HCT116 (cell line): ENCODE measurements around the gene TRAF3. TPM values are rescaled to one million over a fixed set of nuclear protein-coding genes. Genes with fewer than 3 reads are reported as not detected.

Experiments
- ATAC-seq: fragments of 200-7000 bp; cut with Tn5 transposase; 2 replicates; pipeline ENCODE4 v1.9.1; 2020; ENCODE audit warnings: mild to moderate bottlenecking, moderate library complexity
- BruUV-seq: library from RNA; stranded (reverse); fragments of 400-500 nt; replicated peaks from 2 replicates; lab custom pipeline; 2021; lab: Mats Ljungman, UMichigan
- CTCF ChIA-PET: fragments of 300-600 bp; sonication (Branson Sonifier 250); formaldehyde crosslinking; loops from one replicate; lab custom pipeline; 2021; ENCODE audit warnings: antibody characterized with exemption; lab: Charles Lee
- POLR2A ChIA-PET: fragments of 300-600, 350-600 bp; sonication (Branson Sonifier 250); formaldehyde crosslinking; loops from one replicate; lab custom pipeline; 2021; ENCODE audit warnings: antibody characterized with exemption; lab: Charles Lee
- RAD21 ChIA-PET, 2 experiments: fragments of 300-600 bp; sonication (Branson Sonifier 250); formaldehyde crosslinking; loops; one replicate each; lab custom pipeline; 2023; ENCODE audit warnings: low total read pairs in 2 of 2; ENCODE audit not compliant: uncharacterized antibody in 2 of 2, unreplicated experiment in 2 of 2, low non-redundant PET in 1 of 2; lab: Charles Lee
- DNase-seq: peaks from one replicate; pipeline ENCODE4 v3.0.0-alpha.2; 2010; ENCODE audit warnings: low read depth, low spot score
- H2AFZ ChIP-seq: fragments of 200-600 bp; shearing (Covaris generic), sonication (generic); 2 replicates; pipeline ENCODE4 v1.6.1; 2017; ENCODE audit warnings: low read depth, mixed run types, mixed read lengths, antibody characterized with exemption, low read length; ENCODE audit not compliant: poor library complexity, severe bottlenecking
- H3K27ac ChIP-seq: 2 replicates; pipeline ENCODE4 v1.5.1; 2012; ENCODE audit warnings: low read depth, low read length
- H3K27me3 ChIP-seq: fragments of 200-600 bp; sonication (generic); 2 replicates; pipeline ENCODE4 v1.6.1; 2016; ENCODE audit warnings: mixed run types, low read length, mixed read lengths; ENCODE audit not compliant: insufficient read depth
- H3K36me3 ChIP-seq, 2 experiments: fragments of 200-500 bp in 1 of 2; fragments of 200-600 bp in 1 of 2; sonication (Bioruptor generic) in 1 of 2; sonication (generic) in 1 of 2; 2 replicates each; pipeline versions ENCODE4 v1.5.1 to v1.6.1; 2014 to 2016; ENCODE audit warnings: low read length in 2 of 2, inconsistent platforms in 1 of 2, mixed read lengths in 1 of 2, mixed run types in 1 of 2; ENCODE audit not compliant: insufficient read depth in 2 of 2, control insufficient read depth in 1 of 2
- H3K4me1 ChIP-seq, 2 experiments: fragments of 200-600 bp in 1 of 2; sonication (generic) in 1 of 2; 2 replicates each; pipeline versions ENCODE4 v1.5.1 to v1.6.1; 2012 to 2017; ENCODE audit warnings: low read length in 2 of 2, inconsistent platforms in 1 of 2, mild to moderate bottlenecking in 1 of 2, mixed read lengths in 1 of 2, mixed run types in 1 of 2, moderate library complexity in 1 of 2; ENCODE audit not compliant: insufficient read depth in 2 of 2, control insufficient read depth in 1 of 2
- H3K4me2 ChIP-seq: fragments of 200-600 bp; sonication (generic); 2 replicates; pipeline ENCODE4 v1.6.1; 2017; ENCODE audit warnings: mixed run types, low read length, mixed read lengths
- H3K4me3 ChIP-seq, 2 experiments: fragments of 200-600 bp in 1 of 2; sonication (generic) in 1 of 2; replicated peaks in 1 of 2; 2 replicates each; pipeline ENCODE4 v1.5.1; 2011 to 2016; ENCODE audit warnings: low read length in 2 of 2, control low read depth in 1 of 2, low read depth in 1 of 2, mild to moderate bottlenecking in 1 of 2, mixed read lengths in 1 of 2, mixed run types in 1 of 2
- H3K79me2 ChIP-seq: fragments of 200-600 bp; sonication (generic); 2 replicates; pipeline ENCODE4 v1.6.1; 2017; ENCODE audit warnings: mild to moderate bottlenecking, mixed run types, low read length, moderate library complexity, mixed read lengths; ENCODE audit not compliant: insufficient read depth
- H3K9ac ChIP-seq: fragments of 200-600 bp; sonication (generic); 2 replicates; pipeline ENCODE4 v1.6.1; 2016; ENCODE audit warnings: low read length, mixed read lengths
- H3K9me2 ChIP-seq: fragments of 200-600 bp; sonication (generic), shearing (Covaris generic); 2 replicates; pipeline ENCODE4 v1.6.1; 2017; ENCODE audit warnings: mixed run types, mild to moderate bottlenecking, moderate library complexity; ENCODE audit not compliant: insufficient read depth
- H3K9me3 ChIP-seq, 2 experiments: fragments of 200-500 bp in 1 of 2; fragments of 200-600 bp in 1 of 2; sonication (Bioruptor generic) in 1 of 2; sonication (generic) in 1 of 2; 2 replicates each; pipeline ENCODE4 v1.6.1; 2014 to 2017; ENCODE audit warnings: low read length in 2 of 2, mixed read lengths in 2 of 2, inconsistent platforms in 1 of 2, low read depth in 1 of 2, mild to moderate bottlenecking in 1 of 2, mixed run types in 1 of 2, moderate library complexity in 1 of 2; ENCODE audit not compliant: control insufficient read depth in 1 of 2, insufficient read depth in 1 of 2
- H4K20me1 ChIP-seq: fragments of 200-600 bp; sonication (generic), shearing (Covaris generic); 2 replicates; pipeline ENCODE4 v1.6.1; 2017; ENCODE audit warnings: mixed run types, mild to moderate bottlenecking, moderate library complexity; ENCODE audit not compliant: insufficient read depth
- CBX3 ChIP-seq: IDR thresholded peaks from 2 replicates; pipeline ENCODE4 v1.6.1; 2012; ENCODE audit warnings: low read depth
- CEBPB ChIP-seq: IDR thresholded peaks from 2 replicates; pipeline ENCODE4 v1.6.1; 2012; ENCODE audit warnings: low read depth
- EGR1 ChIP-seq: IDR thresholded peaks from 2 replicates; pipeline ENCODE4 v1.6.1; 2012; ENCODE audit warnings: low read depth
- ELF1 ChIP-seq: IDR thresholded peaks from 2 replicates; pipeline ENCODE4 v1.6.1; 2012; ENCODE audit warnings: low read depth, borderline replicate concordance
- EZH2 ChIP-seq: fragments of 200-600 bp; sonication (generic); IDR thresholded peaks from 2 replicates; pipeline ENCODE4 v1.6.1; 2017; ENCODE audit warnings: antibody characterized with exemption, mixed run types
- EZH2phosphoT487 ChIP-seq: fragments of 200-600 bp; IDR thresholded peaks from 2 replicates; pipeline ENCODE4 v1.6.1; 2018; ENCODE audit warnings: antibody characterized with exemption, borderline replicate concordance
- FOSL1 ChIP-seq: IDR thresholded peaks from 2 replicates; pipeline ENCODE4 v1.6.1; 2012; ENCODE audit warnings: low read depth
- JUND ChIP-seq: IDR thresholded peaks from 2 replicates; pipeline ENCODE4 v1.6.1; 2012
- POLR2A ChIP-seq: IDR thresholded peaks from 2 replicates; pipeline ENCODE4 v1.7.0; 2011; ENCODE audit warnings: borderline replicate concordance; ENCODE audit not compliant: insufficient read depth, insufficient read length; ENCODE audit errors: extremely low read depth
- SIN3A ChIP-seq: IDR thresholded peaks from 2 replicates; pipeline ENCODE4 v1.6.1; 2012; ENCODE audit warnings: low read depth
- SP1 ChIP-seq: IDR thresholded peaks from 2 replicates; pipeline ENCODE4 v1.6.1; 2012; ENCODE audit warnings: low read depth
- TCF7L2 ChIP-seq: IDR thresholded peaks from 2 replicates; pipeline ENCODE4 v1.7.0; 2011; ENCODE audit warnings: borderline replicate concordance, inconsistent platforms; ENCODE audit not compliant: insufficient read depth, insufficient read length; ENCODE audit errors: extremely low read depth
- ZFX ChIP-seq: fragments of 450-650 bp; IDR thresholded peaks from 2 replicates; pipeline ENCODE4 v1.6.1; 2017
- intact Hi-C: fragments of 100-400 bp; cut with micrococcal nuclease; formaldehyde crosslinking; loops from 2 replicates; pipeline ENCODE4 v1.10.0; 2022
- total RNA-seq: library from RNA; stranded (reverse); gene quantifications from one replicate; pipeline ENCODE4 v1.2.1, GENCODE V29; 2021; ENCODE audit not compliant: unreplicated experiment
- TF ChIP-seq, protein P1 (sequence below), 3 experiments: fragments of 200-600 bp in 1 of 3; sonication (generic) in 1 of 3; IDR thresholded peaks in 2 of 3; conservative IDR thresholded peaks in 1 of 3; 2 replicates each; pipeline ENCODE4 v1.5.1; 2012 to 2017; ENCODE audit warnings: low read depth in 2 of 3, low read length in 2 of 3, antibody characterized with exemption in 1 of 3, borderline replicate concordance in 1 of 3, control low read depth in 1 of 3, mild to moderate bottlenecking in 1 of 3, mixed read lengths in 1 of 3, mixed run types in 1 of 3, moderate library complexity in 1 of 3; ENCODE audit not compliant: insufficient read depth in 1 of 3
- TF ChIP-seq, protein P2 (sequence below): IDR thresholded peaks from 2 replicates; pipeline ENCODE4 v1.6.1; 2012
- TF ChIP-seq, protein P3 (sequence below): IDR thresholded peaks from 2 replicates; pipeline ENCODE4 v1.6.1; 2012
- TF ChIP-seq, protein P4 (sequence below): IDR thresholded peaks from 2 replicates; pipeline ENCODE4 v1.6.1; 2011; ENCODE audit warnings: mild to moderate bottlenecking, low read length, moderate library complexity; ENCODE audit not compliant: insufficient replicate concordance; ENCODE audit errors: extremely low read depth

The TRAF3 gene
- total RNA-seq, 1 experiment from 2014 or later: 32.1 TPM

DNA sequence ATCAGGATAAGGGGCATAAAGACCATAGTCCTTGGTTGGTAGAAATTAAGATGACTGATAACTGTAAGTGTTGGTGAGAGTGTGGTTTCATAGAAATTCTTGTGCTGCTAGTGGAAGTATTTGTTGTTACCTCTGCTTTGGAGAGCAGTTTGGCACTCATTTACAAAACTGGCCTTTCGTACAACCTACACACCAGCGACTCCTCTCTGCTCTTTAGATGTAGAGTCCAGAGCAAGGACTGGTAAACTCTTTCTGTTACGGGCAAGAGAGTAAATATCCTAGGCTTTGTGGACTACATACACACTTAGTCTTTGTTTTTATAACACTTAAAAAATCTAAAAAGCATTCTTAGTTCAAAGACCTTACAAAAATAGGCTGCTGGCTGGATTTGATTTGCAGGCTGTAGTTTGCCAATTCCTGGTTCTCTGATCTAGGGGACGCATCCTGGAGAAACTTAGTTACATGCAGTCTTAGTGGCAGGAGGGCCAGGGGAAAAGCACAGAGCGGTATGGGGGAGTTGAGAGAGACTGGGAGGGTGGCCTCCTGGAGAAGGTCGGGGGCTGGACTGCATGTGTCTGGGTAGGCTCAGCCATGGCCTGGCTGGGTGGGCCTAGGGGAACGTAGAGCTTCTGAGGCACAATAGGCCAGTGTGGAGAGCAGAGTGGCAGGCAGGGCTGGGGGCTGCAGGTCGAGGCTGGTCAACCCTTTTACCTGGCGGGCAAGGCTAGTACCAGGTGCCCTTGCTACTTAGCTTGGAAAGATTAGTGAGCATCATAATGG is 89.9 kb downstream of the TRAF3 start:
- H3K9me2 ChIP-seq: no peaks in the 10 kb centered on the region
- intact Hi-C loops: no loop called here
- H3K36me3 ChIP-seq: peaks cover 4 to 7% of the 10 kb centered on the region in 2 experiments; a peak in 2 of 4 replicates
- ChIA-PET CTCF (no interaction called here), RAD21 (no interaction called here), POLR2A (no interaction called here)
- H3K4me3 ChIP-seq: no peak overlapping the region
- ATAC-seq (no peak), DNase-seq (no peak)
- BruUV-seq: no TSS peak
- no peaks in the 10 kb centered on the region for H4K20me1 ChIP-seq
- H3K27ac ChIP-seq: no peak overlapping the region
- TF ChIP-seq ZFX (no peak), CEBPB (no peak), POLR2A (no peak), JUND (no peak), SP1 (no peak), ELF1 (no peak), FOSL1 (no peak), EZH2 (no peak), SIN3A (no peak), EZH2phosphoT487 (no peak), CBX3 (no peak), TCF7L2 (no peak), EGR1 (no peak)
- TF ChIP-seq, protein P1, sequence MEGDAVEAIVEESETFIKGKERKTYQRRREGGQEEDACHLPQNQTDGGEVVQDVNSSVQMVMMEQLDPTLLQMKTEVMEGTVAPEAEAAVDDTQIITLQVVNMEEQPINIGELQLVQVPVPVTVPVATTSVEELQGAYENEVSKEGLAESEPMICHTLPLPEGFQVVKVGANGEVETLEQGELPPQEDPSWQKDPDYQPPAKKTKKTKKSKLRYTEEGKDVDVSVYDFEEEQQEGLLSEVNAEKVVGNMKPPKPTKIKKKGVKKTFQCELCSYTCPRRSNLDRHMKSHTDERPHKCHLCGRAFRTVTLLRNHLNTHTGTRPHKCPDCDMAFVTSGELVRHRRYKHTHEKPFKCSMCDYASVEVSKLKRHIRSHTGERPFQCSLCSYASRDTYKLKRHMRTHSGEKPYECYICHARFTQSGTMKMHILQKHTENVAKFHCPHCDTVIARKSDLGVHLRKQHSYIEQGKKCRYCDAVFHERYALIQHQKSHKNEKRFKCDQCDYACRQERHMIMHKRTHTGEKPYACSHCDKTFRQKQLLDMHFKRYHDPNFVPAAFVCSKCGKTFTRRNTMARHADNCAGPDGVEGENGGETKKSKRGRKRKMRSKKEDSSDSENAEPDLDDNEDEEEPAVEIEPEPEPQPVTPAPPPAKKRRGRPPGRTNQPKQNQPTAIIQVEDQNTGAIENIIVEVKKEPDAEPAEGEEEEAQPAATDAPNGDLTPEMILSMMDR (IDR thresholded peaks at IDR 0.05 in 2 of 3, conservative IDR thresholded peaks at IDR 0.05 in 1 of 3; ENCODE audit: borderline replicate concordance in 1 of 3, insufficient read depth in 1 of 3, low read depth in 2 of 3, low read length in 2 of 3): no peak
- TF ChIP-seq, protein P2, sequence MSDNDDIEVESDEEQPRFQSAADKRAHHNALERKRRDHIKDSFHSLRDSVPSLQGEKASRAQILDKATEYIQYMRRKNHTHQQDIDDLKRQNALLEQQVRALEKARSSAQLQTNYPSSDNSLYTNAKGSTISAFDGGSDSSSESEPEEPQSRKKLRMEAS: no peak
- TF ChIP-seq, protein P3, sequence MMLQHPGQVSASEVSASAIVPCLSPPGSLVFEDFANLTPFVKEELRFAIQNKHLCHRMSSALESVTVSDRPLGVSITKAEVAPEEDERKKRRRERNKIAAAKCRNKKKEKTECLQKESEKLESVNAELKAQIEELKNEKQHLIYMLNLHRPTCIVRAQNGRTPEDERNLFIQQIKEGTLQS: no peak
- TF ChIP-seq, protein P4, sequence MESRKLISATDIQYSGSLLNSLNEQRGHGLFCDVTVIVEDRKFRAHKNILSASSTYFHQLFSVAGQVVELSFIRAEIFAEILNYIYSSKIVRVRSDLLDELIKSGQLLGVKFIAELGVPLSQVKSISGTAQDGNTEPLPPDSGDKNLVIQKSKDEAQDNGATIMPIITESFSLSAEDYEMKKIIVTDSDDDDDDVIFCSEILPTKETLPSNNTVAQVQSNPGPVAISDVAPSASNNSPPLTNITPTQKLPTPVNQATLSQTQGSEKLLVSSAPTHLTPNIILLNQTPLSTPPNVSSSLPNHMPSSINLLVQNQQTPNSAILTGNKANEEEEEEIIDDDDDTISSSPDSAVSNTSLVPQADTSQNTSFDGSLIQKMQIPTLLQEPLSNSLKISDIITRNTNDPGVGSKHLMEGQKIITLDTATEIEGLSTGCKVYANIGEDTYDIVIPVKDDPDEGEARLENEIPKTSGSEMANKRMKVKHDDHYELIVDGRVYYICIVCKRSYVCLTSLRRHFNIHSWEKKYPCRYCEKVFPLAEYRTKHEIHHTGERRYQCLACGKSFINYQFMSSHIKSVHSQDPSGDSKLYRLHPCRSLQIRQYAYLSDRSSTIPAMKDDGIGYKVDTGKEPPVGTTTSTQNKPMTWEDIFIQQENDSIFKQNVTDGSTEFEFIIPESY: no peak
- peaks cover 36% of the 10 kb centered on the region for H3K79me2 ChIP-seq
- no peak overlapping the region for H3K4me2 ChIP-seq
- no peak overlapping the region for H3K9ac ChIP-seq
- no peaks in the 10 kb centered on the region; a peak in 1 of 4 replicates for H3K9me3 ChIP-seq
- no peaks in the 10 kb centered on the region for H3K4me1 ChIP-seq
- no peak overlapping the region for H2AFZ ChIP-seq
- no peaks in the 10 kb centered on the region for H3K27me3 ChIP-seq
